Endothelial cell (in vitro differentiated cells): ENCODE measurements around the gene SHBG. TPM values are rescaled to one million over a fixed set of nuclear protein-coding genes. Genes with fewer than 3 reads are reported as not detected.

ENCODE experiments used
- DNase-seq: peaks from one replicate; pipeline ENCODE4 v3.0.0; 2021; ENCODE audit warnings: low spot score
- H3K27ac Mint-ChIP-seq: one replicate; pipeline ENCODE4 v1.8.0; 2021; ENCODE audit warnings: mixed read lengths, inconsistent platforms; ENCODE audit not compliant: unreplicated experiment
- H3K27me3 Mint-ChIP-seq: one replicate; pipeline ENCODE4 v1.8.0; 2021; ENCODE audit warnings: mild to moderate bottlenecking, moderate library complexity, mixed read lengths, inconsistent platforms; ENCODE audit not compliant: unreplicated experiment
- H3K36me3 Mint-ChIP-seq: one replicate; pipeline ENCODE4 v1.8.0; 2021; ENCODE audit warnings: mild to moderate bottlenecking, low read depth, mixed read lengths, inconsistent platforms; ENCODE audit not compliant: unreplicated experiment
- H3K4me1 Mint-ChIP-seq: one replicate; pipeline ENCODE4 v1.8.0; 2021; ENCODE audit warnings: mild to moderate bottlenecking, mixed read lengths, inconsistent platforms; ENCODE audit not compliant: unreplicated experiment
- H3K4me3 Mint-ChIP-seq: one replicate; pipeline ENCODE4 v1.8.0; 2021; ENCODE audit warnings: mild to moderate bottlenecking, mixed read lengths, inconsistent platforms; ENCODE audit not compliant: unreplicated experiment
- H3K9me3 Mint-ChIP-seq: one replicate; pipeline ENCODE4 v1.8.0; 2021; ENCODE audit warnings: mixed read lengths, inconsistent platforms; ENCODE audit not compliant: unreplicated experiment
- CTCF ChIP-seq: fragments of 200-600 bp; sonication (generic); IDR thresholded peaks from one replicate; pipeline ENCODE4 v1.5.0; 2021; ENCODE audit warnings: antibody characterized with exemption; ENCODE audit not compliant: unreplicated experiment
- total RNA-seq: library from RNA; stranded (reverse); fragmentation: NEBNext Ultra II Directional; extraction: Animal tissue kit (Norgen Biotek cat#: 25700); gene quantifications from one replicate; pipeline ENCODE4 v1.2.1, GENCODE V29; 2021; ENCODE audit not compliant: unreplicated experiment

Gene SHBG
- total RNA-seq, 1 donor from 2014 or later, result 0.95 TPM

- Mint-ChIP-seq H3K27me3 (peaks cover 31% of the 10 kb centered on the region), H3K4me1 (peaks cover 33% of the 10 kb centered on the region)
Measured at GRCh38 chr17:7652388-7653356, 22.7 kb downstream of the SHBG start.

DNA sequence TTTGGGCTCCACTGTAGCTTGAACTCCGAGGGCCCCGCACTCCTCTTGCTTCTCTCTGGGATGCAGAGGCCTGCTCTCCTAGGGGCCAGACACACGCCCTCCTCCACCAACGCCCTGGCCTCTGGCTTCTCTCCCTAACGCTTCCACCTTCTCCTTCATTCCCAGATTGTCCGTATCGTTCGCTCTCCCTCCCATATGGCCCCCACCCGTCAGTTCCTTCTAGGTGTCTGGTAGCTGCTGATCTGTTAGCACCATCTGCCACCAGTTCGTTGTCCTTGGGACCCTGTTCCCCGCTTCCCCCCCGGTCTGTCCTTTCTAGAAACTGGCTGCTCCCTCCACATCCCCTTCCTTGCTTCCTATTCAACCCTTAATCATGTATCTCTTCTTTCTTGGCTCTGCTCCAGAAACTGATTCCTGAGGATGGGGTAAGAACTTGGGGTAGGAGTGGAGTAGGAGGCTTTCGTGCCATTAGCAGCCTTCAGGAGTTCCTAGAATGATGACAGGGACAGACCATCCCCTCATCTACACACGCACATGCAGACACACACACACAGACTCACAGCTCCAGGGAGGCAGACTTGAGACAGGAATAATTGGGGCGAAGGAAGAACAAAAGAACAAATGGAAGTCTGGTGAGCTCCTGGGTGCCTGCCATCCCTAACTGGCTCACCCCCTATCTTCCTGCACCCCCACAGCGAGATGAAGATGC is 25.1 kb downstream of the SHBG start:
- no peaks in the 10 kb centered on the region for H3K9me3 Mint-ChIP-seq
- DNase-seq, result no peak
- peaks cover 18% of the 10 kb centered on the region for H3K36me3 Mint-ChIP-seq
- H3K27ac Mint-ChIP-seq, result peak overlapping the region; percentile 17
- peaks cover 36% of the 10 kb centered on the region for H3K4me1 Mint-ChIP-seq
- no peak for TF ChIP-seq CTCF
- peak overlapping the region; percentile 72 for H3K4me3 Mint-ChIP-seq
- H3K27me3 Mint-ChIP-seq, result peaks cover 26% of the 10 kb centered on the region

More at GRCh38 chr17:7652388-7653356, 22.7 kb downstream of the SHBG start:
- no peak for DNase-seq
- H3K9me3 Mint-ChIP-seq, result no peaks in the 10 kb centered on the region
- peak overlapping the region; percentile 18 for H3K27ac Mint-ChIP-seq
- peaks cover 18% of the 10 kb centered on the region for H3K36me3 Mint-ChIP-seq
- TF ChIP-seq CTCF, result no peak
- H3K4me3 Mint-ChIP-seq, result peak overlapping the region; percentile 81

DNA sequence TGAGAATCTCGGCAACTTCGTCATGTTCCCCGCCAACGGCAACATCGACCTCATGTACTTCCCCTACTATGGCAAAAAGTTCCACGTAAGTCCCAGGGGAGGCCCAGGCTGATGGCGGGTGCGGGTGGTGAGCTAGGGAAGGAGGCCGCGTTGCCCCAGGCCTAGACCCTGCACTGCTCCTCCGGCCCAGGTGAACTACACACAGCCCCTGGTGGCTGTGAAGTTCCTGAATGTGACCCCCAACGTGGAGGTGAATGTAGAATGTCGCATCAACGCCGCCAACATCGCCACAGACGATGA is 25.6 kb downstream of the SHBG start:
- peaks cover 25% of the 10 kb centered on the region for H3K27me3 Mint-ChIP-seq
- H3K27ac Mint-ChIP-seq, result no peak overlapping the region
- no peak for DNase-seq
- no peaks in the 10 kb centered on the region for H3K9me3 Mint-ChIP-seq
- H3K4me3 Mint-ChIP-seq, result no peak overlapping the region
- H3K36me3 Mint-ChIP-seq, result peaks cover 18% of the 10 kb centered on the region
- peaks cover 31% of the 10 kb centered on the region for H3K4me1 Mint-ChIP-seq
- TF ChIP-seq CTCF, result no peak

GRCh38 chr17:7656958-7657609 is 27.1 kb downstream of the SHBG start:
- Mint-ChIP-seq H3K4me3 (peak overlapping the region; percentile 81), H3K4me1 (peaks cover 28% of the 10 kb centered on the region), H3K36me3 (peaks cover 18% of the 10 kb centered on the region), H3K27me3 (peaks cover 20% of the 10 kb centered on the region), H3K9me3 (no peaks in the 10 kb centered on the region), H3K27ac (peak overlapping the region; percentile 88)
- peak; percentile 75 for DNase-seq
- peak; percentile 27 for TF ChIP-seq CTCF
